Measurements from ENCODE around the gene PEX7. TPM values are rescaled to one million over a fixed set of nuclear protein-coding genes. Genes with fewer than 3 reads are reported as not detected.
"Not testable (repeated sequence)": the region's sequence is repeated elsewhere in the genome, so short reads cannot be mapped to it uniquely, and the experiment has no call there.

Gene PEX7
- total RNA-seq, 2 donors from 2014 or later: 3.4 to 5.7 TPM

DNA sequence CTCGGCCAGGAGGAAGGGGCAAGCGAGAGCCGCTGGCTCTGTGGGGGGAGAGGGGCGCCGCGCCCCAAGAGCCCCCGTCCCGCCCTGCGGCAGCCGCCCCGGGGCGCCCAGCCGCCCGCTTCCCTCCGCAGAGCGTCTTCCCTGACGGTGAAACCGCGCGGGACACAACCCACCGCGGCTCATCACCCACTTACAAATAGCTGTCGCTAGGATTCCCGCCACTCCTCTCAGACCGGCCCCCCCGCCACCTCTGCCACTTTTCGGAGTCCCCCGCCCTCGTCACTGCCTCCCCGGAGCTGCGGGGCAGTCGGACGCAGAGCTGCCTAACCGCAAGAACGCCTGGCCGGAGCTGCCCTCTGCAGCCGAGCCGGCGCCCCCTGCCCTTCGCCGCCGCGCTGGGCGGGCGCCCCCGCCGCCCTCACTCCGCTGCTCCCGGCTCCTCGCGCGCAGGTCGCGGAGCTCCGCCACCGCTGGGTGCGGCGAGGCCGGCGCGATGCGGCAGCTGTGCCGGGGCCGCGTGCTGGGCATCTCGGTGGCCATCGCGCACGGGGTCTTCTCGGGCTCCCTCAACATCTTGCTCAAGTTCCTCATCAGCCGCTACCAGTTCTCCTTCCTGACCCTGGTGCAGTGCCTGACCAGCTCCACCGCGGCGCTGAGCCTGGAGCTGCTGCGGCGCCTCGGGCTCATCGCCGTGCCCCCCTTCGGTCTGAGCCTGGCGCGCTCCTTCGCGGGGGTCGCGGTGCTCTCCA, 99.7 kb downstream of the PEX7 start, which contains the start of gene SLC35D3:
TSS of gene SLC35D3 (plus strand) at position 366 of the 749 bp plus-strand sequence. CDS start at position 494, 128 bp downstream.
- H3K27ac Mint-ChIP-seq: no peak within 1 kb of the TSS
- ATAC-seq (replicated peaks): peak; percentile 33
- peaks cover 9% of the 10 kb centered on the region for H3K4me1 Mint-ChIP-seq
- no peaks in the 10 kb centered on the region for H3K36me3 Mint-ChIP-seq (ENCODE audit: low read depth)
- H3K9me3 Mint-ChIP-seq: no peaks in the 10 kb centered on the region
- H3K4me3 Mint-ChIP-seq: peak within 1 kb of the TSS; percentile 74
- peaks cover 39% of the 10 kb centered on the region for H3K27me3 Mint-ChIP-seq

DNA sequence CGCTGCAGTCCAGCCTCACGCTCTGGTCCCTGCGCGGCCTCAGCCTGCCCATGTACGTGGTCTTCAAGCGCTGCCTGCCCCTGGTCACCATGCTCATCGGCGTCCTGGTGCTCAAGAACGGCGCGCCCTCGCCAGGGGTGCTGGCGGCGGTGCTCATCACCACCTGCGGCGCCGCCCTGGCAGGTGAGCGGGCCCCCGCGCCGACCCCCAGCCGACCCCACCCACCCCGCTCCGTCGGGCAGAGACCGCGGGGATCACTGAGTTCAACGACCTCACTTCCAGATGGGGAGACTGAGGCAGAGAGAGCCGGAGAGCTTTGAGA, 100.3 kb downstream of the PEX7 start:
- no peaks in the 10 kb centered on the region for H3K9me3 Mint-ChIP-seq
- peaks cover 9% of the 10 kb centered on the region for H3K4me1 Mint-ChIP-seq
- peaks cover 39% of the 10 kb centered on the region for H3K27me3 Mint-ChIP-seq
- peak overlapping the region; percentile 74 for H3K4me3 Mint-ChIP-seq
- no peaks in the 10 kb centered on the region for H3K36me3 Mint-ChIP-seq (ENCODE audit: low read depth)
- H3K27ac Mint-ChIP-seq: no peak overlapping the region
- ATAC-seq (replicated peaks): peak; percentile 18

DNA sequence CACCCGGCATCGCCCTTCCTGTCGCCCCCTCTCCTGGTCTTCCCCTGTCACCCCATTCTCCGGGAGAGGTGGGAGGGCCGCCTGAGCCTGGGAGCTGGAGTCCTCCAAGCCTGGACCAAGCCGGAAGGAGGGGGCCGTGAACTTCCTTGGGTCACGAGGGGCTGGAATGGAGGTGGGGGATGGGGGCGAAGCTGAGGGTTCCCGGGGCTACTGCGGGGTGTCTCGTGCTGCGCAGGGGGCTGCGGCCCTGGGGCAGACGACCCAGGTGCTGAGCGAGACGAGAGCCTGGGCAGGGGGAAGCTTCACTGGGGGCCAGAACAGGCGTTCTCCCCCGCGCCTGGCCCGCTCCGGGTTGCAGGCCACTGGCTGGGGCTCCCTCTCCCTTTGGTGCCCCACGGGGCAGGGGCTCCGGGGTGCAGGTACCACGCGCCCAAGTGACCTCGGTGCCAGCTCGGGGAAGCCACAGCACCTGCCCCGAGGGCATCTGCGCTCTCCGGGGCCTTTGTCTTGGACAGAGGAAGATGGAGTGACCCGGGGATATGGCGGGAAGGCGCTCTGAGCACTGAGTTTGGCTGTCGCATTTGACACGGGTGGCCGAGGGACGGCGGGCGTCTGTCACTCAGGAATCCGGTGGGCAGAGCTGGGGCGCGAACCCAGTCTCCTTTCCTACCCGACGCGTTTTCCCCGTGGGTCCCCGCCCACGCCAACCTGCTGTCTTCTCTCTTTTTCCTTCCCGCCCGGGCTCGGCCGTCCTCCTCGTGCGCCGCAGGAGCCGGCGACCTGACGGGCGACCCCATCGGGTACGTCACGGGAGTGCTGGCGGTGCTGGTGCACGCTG, 100.9 kb downstream of the PEX7 start:
- H3K9me3 Mint-ChIP-seq: no peaks in the 10 kb centered on the region
- no peak for ATAC-seq (replicated peaks)
- H3K27ac Mint-ChIP-seq: no peak overlapping the region
- peaks cover 38% of the 10 kb centered on the region for H3K27me3 Mint-ChIP-seq
- peaks cover 9% of the 10 kb centered on the region for H3K4me1 Mint-ChIP-seq
- peak overlapping the region; percentile 74 for H3K4me3 Mint-ChIP-seq
- no peaks in the 10 kb centered on the region for H3K36me3 Mint-ChIP-seq (ENCODE audit: low read depth)

DNA sequence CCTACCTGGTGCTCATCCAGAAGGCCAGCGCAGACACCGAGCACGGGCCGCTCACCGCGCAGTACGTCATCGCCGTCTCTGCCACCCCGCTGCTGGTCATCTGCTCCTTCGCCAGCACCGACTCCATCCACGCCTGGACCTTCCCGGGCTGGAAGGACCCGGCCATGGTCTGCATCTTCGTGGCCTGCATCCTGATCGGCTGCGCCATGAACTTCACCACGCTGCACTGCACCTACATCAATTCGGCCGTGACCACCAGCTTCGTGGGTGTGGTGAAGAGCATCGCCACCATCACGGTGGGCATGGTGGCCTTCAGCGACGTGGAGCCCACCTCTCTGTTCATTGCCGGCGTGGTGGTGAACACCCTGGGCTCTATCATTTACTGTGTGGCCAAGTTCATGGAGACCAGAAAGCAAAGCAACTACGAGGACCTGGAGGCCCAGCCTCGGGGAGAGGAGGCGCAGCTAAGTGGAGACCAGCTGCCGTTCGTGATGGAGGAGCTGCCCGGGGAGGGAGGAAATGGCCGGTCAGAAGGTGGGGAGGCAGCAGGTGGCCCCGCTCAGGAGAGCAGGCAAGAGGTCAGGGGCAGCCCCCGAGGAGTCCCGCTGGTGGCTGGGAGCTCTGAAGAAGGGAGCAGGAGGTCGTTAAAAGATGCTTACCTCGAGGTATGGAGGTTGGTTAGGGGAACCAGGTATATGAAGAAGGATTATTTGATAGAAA, 101.7 kb downstream of the PEX7 start:
- H3K9me3 Mint-ChIP-seq: no peaks in the 10 kb centered on the region
- no peaks in the 10 kb centered on the region for H3K36me3 Mint-ChIP-seq (ENCODE audit: low read depth)
- H3K4me1 Mint-ChIP-seq: peaks cover 9% of the 10 kb centered on the region
- peak overlapping the region; percentile 38 for H3K4me3 Mint-ChIP-seq
- ATAC-seq (replicated peaks): no peak
- peaks cover 33% of the 10 kb centered on the region for H3K27me3 Mint-ChIP-seq
- H3K27ac Mint-ChIP-seq: no peak overlapping the region

DNA sequence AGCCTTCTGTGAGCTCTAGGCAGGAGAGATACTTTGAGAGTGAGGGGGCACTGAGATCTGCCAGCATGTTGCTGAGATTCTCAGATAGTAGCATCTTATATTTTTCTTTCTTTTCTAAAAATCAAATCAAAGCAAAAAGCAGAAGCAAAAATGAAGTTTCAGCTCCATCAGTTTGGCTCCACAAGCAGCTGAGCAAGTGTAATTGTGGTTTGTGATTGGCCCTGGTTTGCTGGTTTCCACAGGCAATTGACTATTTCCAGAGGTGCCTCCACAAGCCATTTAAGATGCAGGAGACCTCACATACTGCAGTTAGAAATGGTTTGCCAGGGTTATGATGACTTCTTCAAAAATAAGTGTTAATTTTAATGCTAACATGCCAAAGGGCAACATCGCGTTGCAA, 104.0 kb downstream of the PEX7 start:
- no peak for ATAC-seq (replicated peaks)
- H3K27ac Mint-ChIP-seq: no peak overlapping the region
- no peaks in the 10 kb centered on the region for H3K9me3 Mint-ChIP-seq
- no peaks in the 10 kb centered on the region for H3K4me1 Mint-ChIP-seq
- H3K27me3 Mint-ChIP-seq: peaks cover 23% of the 10 kb centered on the region
- H3K36me3 Mint-ChIP-seq (ENCODE audit: low read depth): no peaks in the 10 kb centered on the region
- no peak overlapping the region for H3K4me3 Mint-ChIP-seq

DNA sequence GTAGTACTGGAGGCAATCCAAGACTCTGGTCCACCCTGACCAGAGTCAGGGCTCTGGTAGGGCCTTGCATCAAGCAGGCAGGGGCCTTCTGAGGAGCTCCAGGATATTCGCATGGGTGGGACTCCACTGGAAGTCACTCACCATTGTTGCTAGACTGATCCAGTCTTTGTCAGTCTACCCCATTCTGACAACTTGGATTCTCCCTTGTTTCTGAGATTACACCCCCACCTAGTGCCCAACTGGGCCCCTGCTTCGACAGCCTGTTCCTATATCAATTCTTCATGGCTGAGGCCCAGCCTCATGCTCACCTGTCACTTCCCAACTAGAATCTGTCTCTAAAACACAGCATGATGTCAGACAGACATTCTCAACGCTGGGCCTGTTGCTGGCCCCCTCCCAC, 104.9 kb downstream of the PEX7 start:
- Mint-ChIP-seq H3K27ac (no peak overlapping the region), H3K9me3 (no peaks in the 10 kb centered on the region), H3K4me1 (no peaks in the 10 kb centered on the region), H3K27me3 (peaks cover 27% of the 10 kb centered on the region), H3K4me3 (no peak overlapping the region), H3K36me3 (ENCODE audit: low read depth) (no peaks in the 10 kb centered on the region)
- ATAC-seq (replicated peaks): no peak

DNA sequence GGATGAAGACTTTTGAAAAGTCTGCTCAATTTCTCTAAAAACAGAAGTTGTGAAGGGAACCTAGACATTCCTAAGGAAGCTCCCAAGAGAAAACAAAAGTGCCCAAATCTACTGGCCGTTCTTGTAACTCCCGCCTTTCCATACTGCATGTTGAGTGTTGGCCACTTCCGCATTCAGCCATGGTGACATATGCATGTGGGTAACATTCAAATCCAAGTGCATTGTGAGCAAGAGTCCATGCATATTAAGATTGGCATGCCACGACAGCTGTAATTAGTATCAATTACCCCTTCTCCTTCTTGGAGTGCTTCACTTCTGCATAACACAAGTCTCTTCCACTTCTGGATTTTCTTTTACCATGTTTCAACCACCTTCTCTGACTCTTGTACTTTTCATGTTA, 108.1 kb downstream of the PEX7 start:
- H3K4me3 Mint-ChIP-seq: no peak overlapping the region
- no peaks in the 10 kb centered on the region for H3K9me3 Mint-ChIP-seq
- no peaks in the 10 kb centered on the region for H3K36me3 Mint-ChIP-seq (ENCODE audit: low read depth)
- no peak for ATAC-seq (replicated peaks)
- H3K27ac Mint-ChIP-seq: no peak overlapping the region
- H3K4me1 Mint-ChIP-seq: no peaks in the 10 kb centered on the region
- peaks cover 38% of the 10 kb centered on the region for H3K27me3 Mint-ChIP-seq

DNA sequence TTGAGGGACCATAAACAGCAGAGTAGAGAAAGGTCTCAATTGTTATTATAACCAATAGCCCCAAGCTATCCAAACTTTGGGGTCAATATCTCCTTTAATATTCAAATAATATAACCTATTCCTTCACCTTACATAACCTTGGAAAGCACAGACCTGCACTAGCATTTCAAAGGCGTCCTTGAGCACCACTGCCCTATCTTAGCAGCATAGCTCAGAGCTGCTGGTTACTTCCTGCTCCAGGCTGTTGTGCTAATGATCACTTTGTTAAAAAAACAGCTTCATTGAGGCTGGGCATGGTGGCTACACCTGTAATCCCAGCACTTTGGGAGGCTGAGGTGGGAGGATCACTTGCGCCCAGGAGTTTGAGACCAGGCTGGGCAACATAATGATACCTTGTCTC, 110.2 kb downstream of the PEX7 start:
- H3K4me1 Mint-ChIP-seq: no peaks in the 10 kb centered on the region
- no peak for ATAC-seq (replicated peaks)
- no peaks in the 10 kb centered on the region for H3K9me3 Mint-ChIP-seq
- H3K27me3 Mint-ChIP-seq: peaks cover 45% of the 10 kb centered on the region
- no peak overlapping the region for H3K4me3 Mint-ChIP-seq
- H3K27ac Mint-ChIP-seq: no peak overlapping the region
- no peaks in the 10 kb centered on the region for H3K36me3 Mint-ChIP-seq (ENCODE audit: low read depth)

DNA sequence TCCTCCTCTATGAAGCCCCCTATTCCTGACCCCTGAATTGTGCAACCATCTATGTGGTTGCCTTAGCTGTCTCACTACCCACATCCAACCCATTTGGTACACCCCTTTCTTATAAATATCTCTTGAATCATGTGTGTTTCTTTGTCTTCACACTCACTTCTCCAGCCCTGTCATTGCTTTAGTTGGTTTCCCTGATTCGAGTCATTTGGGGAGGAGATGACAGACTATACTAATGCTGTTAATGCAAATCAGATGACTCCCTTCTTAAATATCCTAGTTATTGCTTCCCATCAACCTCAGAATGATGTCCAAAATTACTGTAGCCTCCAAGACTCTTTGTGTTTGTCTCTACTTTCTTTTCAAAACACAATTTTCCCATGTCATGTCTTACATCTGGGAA, 122.7 kb downstream of the PEX7 start:
- Mint-ChIP-seq H3K27ac (no peak overlapping the region), H3K9me3 (peaks cover 6% of the 10 kb centered on the region), H3K27me3 (peaks cover 13% of the 10 kb centered on the region), H3K4me1 (no peaks in the 10 kb centered on the region), H3K36me3 (ENCODE audit: low read depth) (no peaks in the 10 kb centered on the region), H3K4me3 (no peak overlapping the region)
- ATAC-seq (replicated peaks): peak; percentile 71

DNA sequence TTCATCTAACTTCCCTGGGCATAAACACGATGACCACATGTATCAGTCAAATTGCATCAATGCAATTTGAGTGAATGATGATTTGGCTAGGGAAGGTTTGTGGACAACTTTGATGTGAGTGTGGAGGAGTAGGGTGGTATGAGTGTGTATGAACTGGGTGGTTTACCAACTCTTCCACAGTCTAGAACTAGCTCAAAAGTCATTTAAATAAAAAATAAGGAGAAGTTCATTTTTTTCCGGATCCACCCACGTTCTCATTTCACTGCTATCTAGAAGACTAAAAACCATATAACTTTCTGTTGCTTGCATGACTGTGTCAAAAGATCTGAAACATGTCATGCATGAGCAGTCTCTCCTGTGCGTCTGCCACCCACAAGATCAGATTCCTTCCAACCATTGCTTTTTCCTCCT, 123.3 kb downstream of the PEX7 start:
- H3K27ac Mint-ChIP-seq: no peak overlapping the region
- H3K4me1 Mint-ChIP-seq: no peaks in the 10 kb centered on the region
- no peaks in the 10 kb centered on the region for H3K36me3 Mint-ChIP-seq (ENCODE audit: low read depth)
- peaks cover 13% of the 10 kb centered on the region for H3K27me3 Mint-ChIP-seq
- peak; percentile 89 for ATAC-seq (replicated peaks)
- H3K9me3 Mint-ChIP-seq: peaks cover 6% of the 10 kb centered on the region
- H3K4me3 Mint-ChIP-seq: no peak overlapping the region

DNA sequence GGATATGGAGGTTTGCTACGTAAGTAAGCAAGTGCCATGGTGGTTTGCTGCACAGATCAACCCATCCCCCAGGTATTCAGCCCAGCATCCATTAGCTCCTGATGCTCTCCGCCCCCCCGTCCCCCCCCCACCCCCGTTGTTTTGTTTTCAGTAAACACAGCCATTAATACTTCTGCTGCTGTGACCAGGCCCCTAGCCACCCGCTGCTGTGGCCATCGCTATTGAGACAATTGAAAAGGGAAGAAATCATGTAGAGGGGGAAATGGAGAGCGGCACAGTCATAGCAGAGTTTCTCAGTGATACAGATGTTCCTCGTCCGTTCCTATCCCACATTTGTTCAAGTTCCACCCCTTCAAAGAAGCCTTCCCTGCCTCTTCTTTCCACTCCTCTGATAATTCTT, 124.6 kb downstream of the PEX7 start:
- no peak for ATAC-seq (replicated peaks)
- Mint-ChIP-seq H3K9me3 (no peaks in the 10 kb centered on the region), H3K4me3 (no peak overlapping the region), H3K27ac (no peak overlapping the region), H3K4me1 (no peaks in the 10 kb centered on the region), H3K36me3 (ENCODE audit: low read depth) (no peaks in the 10 kb centered on the region), H3K27me3 (peaks cover 13% of the 10 kb centered on the region)

DNA sequence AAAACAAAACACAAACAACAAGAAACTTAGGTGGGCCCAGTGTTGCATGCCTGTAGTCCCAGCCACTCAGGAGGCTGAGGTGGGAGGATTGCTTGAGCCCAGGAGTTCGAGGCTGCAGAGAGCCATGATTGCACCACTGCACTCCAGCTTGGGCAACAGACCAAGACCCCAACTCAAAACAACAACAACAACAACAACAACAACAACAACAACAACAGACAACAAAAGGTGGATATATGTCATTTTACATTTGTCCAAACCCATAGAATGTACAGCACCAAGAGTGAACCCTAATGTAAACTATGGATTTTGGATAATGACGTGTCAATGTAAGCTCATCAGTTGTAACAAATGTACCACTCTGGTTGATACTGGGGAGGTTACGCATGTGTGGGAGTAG, 127.6 kb downstream of the PEX7 start:
- H3K36me3 Mint-ChIP-seq (ENCODE audit: low read depth); H3K4me1 Mint-ChIP-seq; H3K27ac Mint-ChIP-seq; ATAC-seq (replicated peaks); H3K4me3 Mint-ChIP-seq; H3K9me3 Mint-ChIP-seq: not testable (repeated sequence)
- H3K27me3 Mint-ChIP-seq: peaks cover 10% of the 10 kb centered on the region

DNA sequence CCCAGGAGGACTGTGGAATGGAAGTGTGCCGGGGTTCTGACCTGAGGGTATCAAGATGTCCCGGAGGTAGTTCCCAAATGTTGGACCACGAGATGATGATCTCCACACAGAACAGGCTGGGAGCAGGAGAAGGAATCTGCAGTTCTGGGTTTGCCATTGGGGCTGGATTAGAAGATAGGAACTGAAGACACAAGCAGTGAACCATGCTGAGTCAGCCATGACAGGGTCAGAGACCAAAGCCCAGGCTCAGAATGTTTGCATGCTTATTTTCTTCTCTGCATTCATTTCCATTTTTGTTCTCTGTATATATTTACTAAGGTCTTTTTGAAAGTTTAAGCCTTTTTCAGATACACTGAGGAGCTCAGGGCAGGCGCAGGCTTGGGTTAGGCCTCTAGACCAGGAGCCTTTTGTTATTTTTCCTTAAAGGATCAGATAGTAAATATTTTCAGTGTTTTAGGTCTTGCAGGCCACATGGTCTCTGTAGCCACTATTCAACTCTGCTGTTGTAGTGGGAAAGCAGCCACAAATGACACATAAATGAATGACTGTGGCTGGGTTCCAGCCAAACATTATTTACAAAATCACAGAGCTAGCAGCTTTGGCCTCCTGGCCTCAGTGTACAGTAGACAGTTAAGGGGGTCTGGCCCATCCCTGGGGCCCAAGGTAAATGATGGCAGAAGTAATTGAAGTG, 128.2 kb downstream of the PEX7 start:
- no peak for ATAC-seq (replicated peaks)
- no peaks in the 10 kb centered on the region for H3K4me1 Mint-ChIP-seq
- no peak overlapping the region for H3K4me3 Mint-ChIP-seq
- peaks cover 15% of the 10 kb centered on the region for H3K27me3 Mint-ChIP-seq
- H3K9me3 Mint-ChIP-seq: no peaks in the 10 kb centered on the region
- H3K36me3 Mint-ChIP-seq (ENCODE audit: low read depth): no peaks in the 10 kb centered on the region
- H3K27ac Mint-ChIP-seq: no peak overlapping the region

DNA sequence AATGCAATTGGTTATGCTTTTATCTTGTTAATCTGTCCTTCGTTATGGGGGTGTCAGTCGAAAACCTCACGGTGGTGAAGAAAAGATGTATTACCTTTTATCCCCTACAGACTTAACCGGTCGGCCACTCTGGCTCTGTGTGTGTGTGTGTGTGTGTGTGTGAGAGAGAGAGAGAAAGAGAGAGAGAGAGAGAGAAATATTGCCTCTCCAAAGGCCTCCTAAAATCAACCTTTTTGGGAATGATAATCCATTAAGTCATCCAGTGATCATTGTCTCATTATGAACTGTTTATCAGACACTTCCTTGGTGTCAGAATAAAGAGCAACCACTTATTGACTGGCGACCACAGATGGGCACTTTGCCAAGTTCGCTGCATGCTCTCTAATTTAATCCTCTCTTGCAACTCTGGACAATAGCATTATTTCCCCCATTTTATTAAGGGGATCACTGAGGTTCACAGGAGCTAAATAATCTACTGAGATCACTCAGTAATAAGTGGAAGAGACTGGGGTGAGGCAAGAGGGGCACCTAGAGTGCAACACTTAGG, 130.4 kb downstream of the PEX7 start:
- Mint-ChIP-seq H3K27me3 (peaks cover 8% of the 10 kb centered on the region), H3K27ac (no peak overlapping the region)
- ATAC-seq (replicated peaks): no peak

More for the DNA sequence above, 130.4 kb downstream of the PEX7 start:
- no peaks in the 10 kb centered on the region for H3K9me3 Mint-ChIP-seq
- H3K36me3 Mint-ChIP-seq (ENCODE audit: low read depth): no peaks in the 10 kb centered on the region
- no peak overlapping the region for H3K4me3 Mint-ChIP-seq
- H3K4me1 Mint-ChIP-seq: no peaks in the 10 kb centered on the region

Data from activated T-helper 17 cell treated with anti-CD3 and anti-CD28 coated beads, Interleukin-2, amount 50 U/mL, for 72 hours (primary cell).